Measurements from ENCODE around the gene CAPZA1. TPM values are rescaled to one million over a fixed set of nuclear protein-coding genes. Genes with fewer than 3 reads are reported as not detected.

Gene CAPZA1
- total RNA-seq, 2 donors from 2014 or later: 111 to 122 TPM

GRCh38 chr1:112710586-112710985, 91.0 kb downstream of the CAPZA1 start:
- Histone ChIP-seq H3K9ac (ENCODE audit: extremely low read depth, low read length, poor library complexity, severe bottlenecking) (no peak overlapping the region), H3K27ac (ENCODE audit: low read depth, low read length) (no peak overlapping the region), H3K36me3 (ENCODE audit: control insufficient read depth, insufficient read depth, low read length) (no peaks in the 10 kb centered on the region), H3K9me3 (ENCODE audit: control insufficient read depth, low read length) (no peaks in the 10 kb centered on the region), H3K27me3 (ENCODE audit: control insufficient read depth, insufficient read depth, low read length, poor library complexity, severe bottlenecking) (peaks cover 22% of the 10 kb centered on the region), H3K4me3 (ENCODE audit: low read length) (no peak overlapping the region), H3K4me1 (ENCODE audit: control insufficient read depth, insufficient read depth, low read length) (peaks cover 1% of the 10 kb centered on the region)
- TF ChIP-seq CTCF (conservative IDR thresholded peaks at IDR 0.05): no peak
- H3K4me1 Mint-ChIP-seq: peaks cover 41% of the 10 kb centered on the region
- H3K36me3 Mint-ChIP-seq (ENCODE audit: low read depth): no peaks in the 10 kb centered on the region
- no peak overlapping the region for H3K4me3 Mint-ChIP-seq
- no peak overlapping the region for H3K27ac Mint-ChIP-seq
- no peaks in the 10 kb centered on the region for H3K9me3 Mint-ChIP-seq
- H3K27me3 Mint-ChIP-seq (ENCODE audit: insufficient read depth): peaks cover 71% of the 10 kb centered on the region
- DNase-seq: no peak
- 93 to 100% methylated on average over 1 to 3 of the region's 3 CpGs for WGBS, 2 experiments (ENCODE audit: insufficient coverage in 1 of 2, insufficient read length in 1 of 2)

- Histone ChIP-seq H3K27me3 (ENCODE audit: control insufficient read depth, insufficient read depth, low read length, poor library complexity, severe bottlenecking) (peaks cover 27% of the 10 kb centered on the region), H3K27ac (ENCODE audit: low read depth, low read length) (no peak overlapping the region), H3K9ac (ENCODE audit: extremely low read depth, low read length, poor library complexity, severe bottlenecking) (no peak overlapping the region), H3K4me3 (ENCODE audit: low read length) (no peak overlapping the region), H3K4me1 (ENCODE audit: control insufficient read depth, insufficient read depth, low read length) (no peaks in the 10 kb centered on the region), H3K9me3 (ENCODE audit: control insufficient read depth, low read length) (no peaks in the 10 kb centered on the region), H3K36me3 (ENCODE audit: control insufficient read depth, insufficient read depth, low read length) (no peaks in the 10 kb centered on the region)
- Mint-ChIP-seq H3K4me1 (peaks cover 42% of the 10 kb centered on the region), H3K27ac (no peak overlapping the region), H3K27me3 (ENCODE audit: insufficient read depth) (peaks cover 75% of the 10 kb centered on the region), H3K9me3 (no peaks in the 10 kb centered on the region), H3K36me3 (ENCODE audit: low read depth) (no peaks in the 10 kb centered on the region), H3K4me3 (no peak overlapping the region)
- 77 to 81% methylated on average over 3 to 7 of the region's 7 CpGs for WGBS, 2 experiments (ENCODE audit: insufficient coverage in 1 of 2, insufficient read length in 1 of 2)
- DNase-seq: peak; percentile 61
- no peak for TF ChIP-seq CTCF (conservative IDR thresholded peaks at IDR 0.05)
These were observed 91.4 kb downstream of the CAPZA1 start for GRCh38 chr1:112711041-112711440.

DNA sequence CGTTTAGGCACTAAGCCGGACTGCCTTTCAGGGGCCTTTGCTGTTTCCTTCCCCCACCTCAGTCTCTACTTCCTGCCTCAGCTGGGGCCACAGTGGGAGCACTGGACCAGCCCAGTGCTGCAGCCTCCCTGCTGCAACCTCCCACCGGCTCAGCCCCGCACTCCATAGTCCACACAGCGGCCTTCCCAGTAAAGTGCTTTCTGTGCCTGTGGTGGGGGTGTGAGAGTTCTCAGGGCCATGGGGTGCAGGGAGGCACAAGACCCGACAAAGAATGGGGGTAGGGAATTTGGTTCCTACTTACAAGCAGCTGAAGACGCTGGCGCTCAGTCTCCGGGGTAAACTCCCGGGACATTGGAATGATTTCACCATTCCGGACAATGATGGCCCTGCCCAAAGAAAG, 92.0 kb downstream of the CAPZA1 start:
- Mint-ChIP-seq H3K4me3 (no peak overlapping the region), H3K9me3 (no peaks in the 10 kb centered on the region), H3K27ac (no peak overlapping the region), H3K4me1 (peaks cover 47% of the 10 kb centered on the region), H3K27me3 (ENCODE audit: insufficient read depth) (peaks cover 78% of the 10 kb centered on the region), H3K36me3 (ENCODE audit: low read depth) (no peaks in the 10 kb centered on the region)
- no peak overlapping the region for H3K9ac ChIP-seq (ENCODE audit: extremely low read depth, low read length, poor library complexity, severe bottlenecking)
- H3K27me3 ChIP-seq (ENCODE audit: control insufficient read depth, insufficient read depth, low read length, poor library complexity, severe bottlenecking): peaks cover 28% of the 10 kb centered on the region
- 83 to 87% methylated on average over 8 to 11 of the region's 11 CpGs for WGBS, 2 experiments (ENCODE audit: insufficient coverage in 1 of 2, insufficient read length in 1 of 2)
- H3K9me3 ChIP-seq (ENCODE audit: control insufficient read depth, low read length): no peaks in the 10 kb centered on the region
- H3K4me1 ChIP-seq (ENCODE audit: control insufficient read depth, insufficient read depth, low read length): no peaks in the 10 kb centered on the region
- no peak overlapping the region for H3K4me3 ChIP-seq (ENCODE audit: low read length)
- no peak overlapping the region for H3K27ac ChIP-seq (ENCODE audit: low read depth, low read length)
- DNase-seq: peak; percentile 48
- TF ChIP-seq CTCF (conservative IDR thresholded peaks at IDR 0.05): no peak
- H3K36me3 ChIP-seq (ENCODE audit: control insufficient read depth, insufficient read depth, low read length): no peaks in the 10 kb centered on the region

Measured in endodermal cell (in vitro differentiated cells).